ENCODE results near the gene ARL14. TPM values are rescaled to one million over a fixed set of nuclear protein-coding genes. Genes with fewer than 3 reads are reported as not detected.
A peak's percentile ranks its signal among the peaks of the same experiment; 100 is the strongest.

Gene ARL14
- total and polyA plus RNA-seq, 4 donors: 0.14 to 0.15 TPM; not detected in 2

GRCh38 chr3:160644491-160644890, 32.5 kb upstream of the ARL14 start (continued):
- TF ChIP-seq RXRA (IDR thresholded peaks at IDR 0.05) (peak in 1 of 2 donors; percentile 50), HNF4A (conservative IDR thresholded peaks at IDR 0.05) (peak in 1 of 2 donors; percentile 9), NR2F2 (IDR thresholded peaks at IDR 0.05) (no peak), RAD21 (IDR thresholded peaks at IDR 0.05) (peak in 1 of 2 donors; percentile 18), TAF1 (conservative IDR thresholded peaks at IDR 0.05) (no peak)

GRCh38 chr3:160648701-160649100, 28.3 kb upstream of the ARL14 start:
- Histone ChIP-seq H3K4me3 (ENCODE audit: low read depth in 1 of 3, low read length in 3 of 3) (no peak overlapping the region), H3K4me1 (ENCODE audit: control insufficient read depth in 4 of 4, insufficient read depth in 4 of 4, low read length in 3 of 4) (no peaks in the 10 kb centered on the region), H3K9me3 (ENCODE audit: control insufficient read depth in 4 of 4, low read length in 3 of 4) (no peaks in the 10 kb centered on the region), H3K27me3 (ENCODE audit: control insufficient read depth in 4 of 4, insufficient read depth in 4 of 4, low read length in 3 of 4) (no peaks in the 10 kb centered on the region), H3K27ac (ENCODE audit: low read depth in 1 of 2, low read length in 2 of 2) (no peak overlapping the region), H3K36me3 (ENCODE audit: control insufficient read depth in 4 of 4, insufficient read depth in 3 of 4, low read depth in 1 of 4, low read length in 3 of 4) (no peaks in the 10 kb centered on the region), H3K9ac (ENCODE audit: low read depth in 1 of 2, low read length in 2 of 2) (no peak overlapping the region)
- no peak for DNase-seq (ENCODE audit: low spot score)
- no peak for TF ChIP-seq MAX (IDR thresholded peaks at IDR 0.05)
- TF ChIP-seq RXRA (IDR thresholded peaks at IDR 0.05): no peak
- no peak for TF ChIP-seq HNF4A (conservative IDR thresholded peaks at IDR 0.05)
- no peak for TF ChIP-seq JUND (IDR thresholded peaks at IDR 0.05)
- no peak for TF ChIP-seq TAF1 (conservative IDR thresholded peaks at IDR 0.05)
- no peak for TF ChIP-seq CTCF (IDR thresholded peaks at IDR 0.05; ENCODE audit: low read depth, low read length, missing input control)
- TF ChIP-seq SP1 (IDR thresholded peaks at IDR 0.05): no peak
- no peak for TF ChIP-seq EGR1 (IDR thresholded peaks at IDR 0.05; ENCODE audit: low read depth in 2 of 2)
- TF ChIP-seq ZBTB33 (IDR thresholded peaks at IDR 0.05): no peak
- no peak for TF ChIP-seq FOXA1 (IDR thresholded peaks at IDR 0.05)
- TF ChIP-seq GABPA (IDR thresholded peaks at IDR 0.05 in 1 of 2, conservative IDR thresholded peaks at IDR 0.05 in 1 of 2): no peak
- no peak for TF ChIP-seq ATF3 (IDR thresholded peaks at IDR 0.05)
- no peak for TF ChIP-seq NR2F2 (IDR thresholded peaks at IDR 0.05)
- no peak for TF ChIP-seq FOXA2 (IDR thresholded peaks at IDR 0.05)
- TF ChIP-seq REST (IDR thresholded peaks at IDR 0.05): no peak
- no peak for TF ChIP-seq YY1 (IDR thresholded peaks at IDR 0.05)
- TF ChIP-seq RAD21 (IDR thresholded peaks at IDR 0.05): no peak

All from liver (tissue), 9 donors.